PFSK-1 (cell line): ENCODE measurements around the gene AKT2.

Source experiments
- POLR2AphosphoS5 ChIP-seq: IDR thresholded peaks from 2 replicates; pipeline ENCODE4 v1.6.1; 2012; ENCODE audit warnings: low read depth, mild to moderate bottlenecking, control low read depth, low read length, moderate library complexity
- REST ChIP-seq, 2 experiments: IDR thresholded peaks; 2 replicates each; pipeline versions ENCODE4 v1.6.1 to v1.8.0; 2011 to 2012; ENCODE audit warnings: low read depth in 2 of 2, low read length in 2 of 2, control low read depth in 1 of 2, inconsistent platforms in 1 of 2, mild to moderate bottlenecking in 1 of 2, moderate library complexity in 1 of 2; ENCODE audit not compliant: insufficient read depth in 1 of 2
- TAF1 ChIP-seq: IDR thresholded peaks from 2 replicates; pipeline ENCODE4 v1.6.1; 2012; ENCODE audit warnings: low read length, control low read depth, borderline replicate concordance; ENCODE audit not compliant: insufficient read depth

GRCh38 chr19:40184273-40184672 is 100.9 kb downstream of the AKT2 start:
- TF ChIP-seq TAF1: no peak
- no peak for TF ChIP-seq REST (IDR thresholded peaks at IDR 0.05; ENCODE audit: insufficient read depth in 1 of 2, low read depth in 2 of 2, low read length in 2 of 2)
- TF ChIP-seq POLR2AphosphoS5: no peak
